HL-60/S4 treated with retinoic acid at 250 ng/mL for 4 days and 3 days (cell line): ENCODE results near the gene CD151.

Experiments used
- in situ Hi-C: fragments of 300-500 bp; cut with MboI; formaldehyde crosslinking; loops from 2 replicates; pipeline ENCODE4 v1.7.0; 2022; ENCODE audit warnings: low sequenced_read_pairs

CD151 gene

GRCh38 chr11:832529-833113 is at the start of gene CD151:
TSS of gene CD151 (plus strand) at chr11:832952. CDS start at chr11:836070, 3,118 bp downstream.
- in situ Hi-C loops, result no loop called here

- in situ Hi-C loops, result no loop called here
Measured at GRCh38 chr11:783581-784015, 49.2 kb upstream of the CD151 start.

GRCh38 chr11:786235-787083 is 46.3 kb upstream of the CD151 start:
- in situ Hi-C loops, result no loop called here

GRCh38 chr11:787084-787675 is 45.6 kb upstream of the CD151 start:
- in situ Hi-C loops, result no loop called here

- in situ Hi-C loops, result no loop called here
Measured at GRCh38 chr11:788009-788640, 44.6 kb upstream of the CD151 start.

- in situ Hi-C loops, result no loop called here
Measured at GRCh38 chr11:788953-789940, 43.5 kb upstream of the CD151 start.

GRCh38 chr11:789943-790342 is 42.8 kb upstream of the CD151 start, which contains the start of gene CEND1:
TSS of gene CEND1 (minus strand) at chr11:790090. CDS start at chr11:788576, 1,514 bp downstream.
- in situ Hi-C loops, result no loop called here

GRCh38 chr11:790721-791564 is 41.8 kb upstream of the CD151 start:
- in situ Hi-C loops, result no loop called here

- in situ Hi-C loops, result no loop called here
Measured at GRCh38 chr11:791658-792534, 40.9 kb upstream of the CD151 start.

- in situ Hi-C loops, result no loop called here
Measured at GRCh38 chr11:792535-792821, 40.3 kb upstream of the CD151 start.

- in situ Hi-C loops, result no loop called here
Measured at GRCh38 chr11:792873-793272, 39.9 kb upstream of the CD151 start.

GRCh38 chr11:793556-793955 is 39.2 kb upstream of the CD151 start:
- in situ Hi-C loops, result no loop called here

GRCh38 chr11:794013-794765 is 38.6 kb upstream of the CD151 start:
- in situ Hi-C loops, result no loop called here

- in situ Hi-C loops, result no loop called here
Measured at GRCh38 chr11:794766-795633, 37.8 kb upstream of the CD151 start.

- in situ Hi-C loops, result no loop called here
Measured at GRCh38 chr11:795634-796564, 36.9 kb upstream of the CD151 start.
